ENCODE results near the gene CCDC117.

The CCDC117 gene

GRCh38 chr22:28793976-28794584 is 21.6 kb downstream of the CCDC117 start:
- ChIA-PET POLR2A (interaction anchor here (0.7 to 3.2 kb wide), 6 partner anchors 8 to 193 kb away, joined by 3 to 13 read pairs (median 4); partner anchors contain the start of gene CCDC117), CTCF (interaction anchor here (0.6 kb wide), 1 partner anchor 96 kb away, joined by 3 read pairs; no protein-coding TSS in a partner anchor)
- DNase-seq (ENCODE audit: extremely low spot score): no peak
- TF ChIP-seq L3MBTL2 (conservative IDR thresholded peaks at IDR 0.05) (no peak), FOXK2 (IDR thresholded peaks at IDR 0.05) (no peak), CTBP1 (IDR thresholded peaks at IDR 0.05; ENCODE audit: borderline replicate concordance) (no peak), LEF1 (IDR thresholded peaks at IDR 0.05; ENCODE audit: borderline replicate concordance) (no peak), SUZ12 (IDR thresholded peaks at IDR 0.05) (no peak), ELF4 (IDR thresholded peaks at IDR 0.05) (no peak), NFRKB (IDR thresholded peaks at IDR 0.05) (no peak), ARNT (IDR thresholded peaks at IDR 0.05) (no peak), BHLHE40 (IDR thresholded peaks at IDR 0.05; ENCODE audit: borderline replicate concordance) (no peak), SP1 (IDR thresholded peaks at IDR 0.05) (no peak), ZNF384 (IDR thresholded peaks at IDR 0.05) (no peak), FOXM1 (IDR thresholded peaks at IDR 0.05; ENCODE audit: borderline replicate concordance) (no peak), PKNOX1 (IDR thresholded peaks at IDR 0.05) (no peak), FOXA1 (IDR thresholded peaks at IDR 0.05) (no peak), TARDBP (IDR thresholded peaks at IDR 0.05) (no peak), HDGF (IDR thresholded peaks at IDR 0.05; ENCODE audit: borderline replicate concordance) (no peak)

- DNase-seq (ENCODE audit: extremely low spot score): no peak
- TF ChIP-seq SP1 (IDR thresholded peaks at IDR 0.05) (no peak), L3MBTL2 (conservative IDR thresholded peaks at IDR 0.05) (no peak), HDGF (IDR thresholded peaks at IDR 0.05; ENCODE audit: borderline replicate concordance) (no peak), FOXM1 (IDR thresholded peaks at IDR 0.05; ENCODE audit: borderline replicate concordance) (no peak), CTBP1 (IDR thresholded peaks at IDR 0.05; ENCODE audit: borderline replicate concordance) (no peak), ZNF384 (IDR thresholded peaks at IDR 0.05) (no peak), NFRKB (IDR thresholded peaks at IDR 0.05) (no peak)
- POLR2A ChIA-PET: interaction anchor here (1.3 to 3.2 kb wide), 5 partner anchors 9 to 23 kb away, joined by 4 to 13 read pairs (median 4); partner anchors contain the start of gene CCDC117
- CTCF ChIA-PET: no interaction called here
Observed at GRCh38 chr22:28795071-28795693, 22.7 kb downstream of the CCDC117 start.

GRCh38 chr22:28795932-28796856 is 23.7 kb downstream of the CCDC117 start:
- ChIA-PET POLR2A (interaction anchor here (1.8 to 3.2 kb wide), 3 partner anchors 10 to 12 kb away, joined by 4 to 13 read pairs (median 8); no protein-coding TSS in a partner anchor), CTCF (no interaction called here)
- TF ChIP-seq CTBP1 (IDR thresholded peaks at IDR 0.05; ENCODE audit: borderline replicate concordance): no peak
- no peak for TF ChIP-seq SP1 (IDR thresholded peaks at IDR 0.05)
- TF ChIP-seq L3MBTL2 (conservative IDR thresholded peaks at IDR 0.05): no peak
- TF ChIP-seq BHLHE40 (IDR thresholded peaks at IDR 0.05; ENCODE audit: borderline replicate concordance): no peak
- no peak for TF ChIP-seq HDGF (IDR thresholded peaks at IDR 0.05; ENCODE audit: borderline replicate concordance)
- TF ChIP-seq SUZ12 (IDR thresholded peaks at IDR 0.05): no peak
- no peak for TF ChIP-seq LEF1 (IDR thresholded peaks at IDR 0.05; ENCODE audit: borderline replicate concordance)
- TF ChIP-seq FOXA1 (IDR thresholded peaks at IDR 0.05): no peak
- no peak for TF ChIP-seq FOXK2 (IDR thresholded peaks at IDR 0.05)
- TF ChIP-seq ZNF384 (IDR thresholded peaks at IDR 0.05): no peak
- no peak for TF ChIP-seq TARDBP (IDR thresholded peaks at IDR 0.05)
- TF ChIP-seq FOXM1 (IDR thresholded peaks at IDR 0.05; ENCODE audit: borderline replicate concordance): no peak
- no peak for TF ChIP-seq PKNOX1 (IDR thresholded peaks at IDR 0.05)
- TF ChIP-seq NFRKB (IDR thresholded peaks at IDR 0.05): no peak
- no peak for TF ChIP-seq ELF4 (IDR thresholded peaks at IDR 0.05)
- TF ChIP-seq ARNT (IDR thresholded peaks at IDR 0.05): no peak
- DNase-seq (ENCODE audit: extremely low spot score): no peak

- POLR2A ChIA-PET: interaction anchor here (0.7 to 5.1 kb wide), 14 partner anchors 8 to 199 kb away, joined by 3 to 48 read pairs (median 10); partner anchors contain the start of genes CCDC117, CHEK2 and HSCB
- peak; percentile 37 for DNase-seq (ENCODE audit: extremely low spot score)
- CTCF ChIA-PET: interaction anchor here (0.6 kb wide), 1 partner anchor 205 kb away, joined by 3 read pairs; no protein-coding TSS in a partner anchor
Observed at GRCh38 chr22:28798810-28799605, 26.5 kb downstream of the CCDC117 start.

More at GRCh38 chr22:28798810-28799605, 26.5 kb downstream of the CCDC117 start:
- no peak for TF ChIP-seq FOXM1 (IDR thresholded peaks at IDR 0.05; ENCODE audit: borderline replicate concordance)
- TF ChIP-seq HDGF (IDR thresholded peaks at IDR 0.05; ENCODE audit: borderline replicate concordance): no peak
- TF ChIP-seq ZNF384 (IDR thresholded peaks at IDR 0.05): no peak
- TF ChIP-seq LEF1 (IDR thresholded peaks at IDR 0.05; ENCODE audit: borderline replicate concordance): no peak
- TF ChIP-seq NFRKB (IDR thresholded peaks at IDR 0.05): no peak
- no peak for TF ChIP-seq SUZ12 (IDR thresholded peaks at IDR 0.05)
- no peak for TF ChIP-seq TARDBP (IDR thresholded peaks at IDR 0.05)
- TF ChIP-seq CTBP1 (IDR thresholded peaks at IDR 0.05; ENCODE audit: borderline replicate concordance): no peak; the same call in 1 of the 2 replicates
- TF ChIP-seq ELF4 (IDR thresholded peaks at IDR 0.05): peak; percentile 35; the same call in 1 of the 2 replicates
- 0 out of 2 replicates have a peak, but pooled peaks have one; percentile 14 for TF ChIP-seq L3MBTL2 (conservative IDR thresholded peaks at IDR 0.05)
- TF ChIP-seq PKNOX1 (IDR thresholded peaks at IDR 0.05): peak; percentile 69
- TF ChIP-seq BHLHE40 (IDR thresholded peaks at IDR 0.05; ENCODE audit: borderline replicate concordance): no peak
- TF ChIP-seq SP1 (IDR thresholded peaks at IDR 0.05): no peak
- no peak for TF ChIP-seq FOXA1 (IDR thresholded peaks at IDR 0.05)
- TF ChIP-seq FOXK2 (IDR thresholded peaks at IDR 0.05): no peak

Measured in HEK293T (cell line).